ENCODE measurements around the gene TBC1D16.

TBC1D16 gene

DNA sequence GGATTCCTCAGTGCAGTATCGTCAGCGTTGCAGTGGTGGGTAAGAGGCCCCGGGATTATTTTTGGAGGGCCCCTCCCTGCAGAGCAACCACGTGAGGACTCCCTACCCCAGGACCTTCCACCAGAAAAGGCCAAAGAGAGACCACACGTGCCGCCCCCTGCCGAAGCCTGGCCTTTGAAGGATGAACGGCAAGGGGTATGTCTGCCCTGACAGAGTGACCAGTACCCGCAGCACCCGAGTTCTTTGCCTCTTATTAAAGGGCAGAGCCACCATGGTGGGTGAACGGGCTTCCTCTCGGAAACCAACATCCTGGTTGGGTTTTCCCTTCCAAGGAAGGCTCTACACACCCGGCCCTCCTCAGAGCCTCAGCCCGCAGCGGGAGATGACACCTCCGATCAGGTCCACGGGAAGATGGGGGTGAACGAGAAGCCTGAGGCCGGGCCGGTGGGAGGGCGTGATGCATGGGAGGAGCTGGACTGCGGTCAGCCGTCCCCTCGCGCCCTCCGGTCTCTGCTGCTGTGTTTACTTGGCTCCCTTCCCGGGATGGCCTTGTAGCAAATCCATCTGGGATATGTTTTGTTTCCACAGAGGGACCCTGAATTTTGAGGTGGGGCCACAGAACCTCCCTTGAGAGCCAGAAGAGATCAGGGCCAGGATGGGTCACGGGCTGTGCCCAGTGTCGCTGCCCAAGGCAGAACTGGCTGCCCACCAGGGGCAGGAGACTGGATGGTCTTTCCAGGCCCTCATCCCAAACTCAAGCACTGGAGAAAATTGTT lies 49.1 kb downstream of the TBC1D16 start:
- DNase-seq: no peak

DNA sequence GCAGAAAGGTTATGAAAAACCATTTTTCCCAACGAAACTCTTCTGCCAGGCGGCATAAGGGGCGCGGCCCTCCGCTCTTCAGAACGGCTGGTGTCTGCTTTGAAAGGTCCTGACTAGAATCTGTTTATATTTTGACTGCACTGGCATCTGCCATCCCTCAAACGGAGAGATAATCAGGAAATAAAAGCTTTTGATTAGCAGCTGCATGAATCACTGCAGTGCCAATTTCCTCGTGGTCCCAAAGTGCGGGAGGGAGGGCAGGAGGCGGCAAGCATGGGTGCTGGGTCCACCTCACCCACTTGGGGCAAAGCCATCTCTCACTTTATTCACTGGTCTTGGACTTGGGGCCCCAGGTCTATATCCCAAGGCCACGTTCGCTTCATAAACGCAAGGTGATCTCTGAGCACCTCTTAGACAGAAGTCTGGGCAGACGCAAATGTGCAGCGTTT lies 49.7 kb downstream of the TBC1D16 start:
- no peak for DNase-seq

DNA sequence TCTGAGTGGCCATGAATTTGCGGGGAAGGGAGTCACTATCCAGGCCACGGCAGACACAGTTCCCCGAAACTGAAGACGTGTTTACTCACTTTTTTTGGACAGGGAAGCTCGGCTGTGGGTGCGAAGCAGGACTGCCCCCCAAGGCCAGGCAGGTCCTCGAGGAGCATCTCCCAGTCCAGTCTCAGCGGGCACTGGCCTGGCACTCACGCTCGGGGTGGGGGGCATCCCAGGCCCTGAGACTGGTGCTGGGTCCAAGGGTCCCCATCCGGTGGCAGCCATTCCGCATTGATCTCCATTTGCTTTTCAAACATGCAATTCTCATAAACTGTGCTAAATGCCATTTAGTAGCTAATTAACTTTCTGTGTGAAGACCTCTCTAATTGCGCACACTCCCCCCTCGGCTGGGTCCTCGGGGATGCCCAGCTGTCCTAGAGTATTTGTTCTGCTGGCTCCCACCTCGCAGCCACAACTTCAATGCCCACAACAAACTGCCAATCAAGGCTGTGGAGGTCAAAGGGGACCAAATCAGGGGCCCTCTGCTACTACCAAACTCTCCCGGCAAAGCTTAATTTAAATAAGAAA lies 50.2 kb downstream of the TBC1D16 start:
- no peak for DNase-seq

DNA sequence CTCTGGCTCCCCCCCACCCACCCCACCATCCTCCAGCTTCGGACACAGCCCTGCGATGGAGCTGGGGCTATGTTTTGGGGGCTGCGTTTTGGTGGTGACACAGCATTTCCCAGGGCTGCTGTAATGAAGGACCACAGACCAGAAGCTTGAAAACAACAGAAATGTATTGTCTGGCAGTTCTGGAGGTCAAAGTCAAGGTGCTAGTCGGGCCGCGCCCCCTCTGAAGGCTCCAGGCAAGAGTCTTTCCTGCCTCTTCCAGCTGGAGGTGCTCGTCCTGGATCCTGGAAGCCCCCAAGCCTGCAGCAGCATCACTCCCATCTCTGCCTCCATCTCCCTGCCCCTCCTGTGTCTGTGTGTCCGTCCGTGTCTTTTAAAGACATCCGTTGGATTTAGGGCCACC lies 50.8 kb downstream of the TBC1D16 start:
- DNase-seq: no peak

DNA sequence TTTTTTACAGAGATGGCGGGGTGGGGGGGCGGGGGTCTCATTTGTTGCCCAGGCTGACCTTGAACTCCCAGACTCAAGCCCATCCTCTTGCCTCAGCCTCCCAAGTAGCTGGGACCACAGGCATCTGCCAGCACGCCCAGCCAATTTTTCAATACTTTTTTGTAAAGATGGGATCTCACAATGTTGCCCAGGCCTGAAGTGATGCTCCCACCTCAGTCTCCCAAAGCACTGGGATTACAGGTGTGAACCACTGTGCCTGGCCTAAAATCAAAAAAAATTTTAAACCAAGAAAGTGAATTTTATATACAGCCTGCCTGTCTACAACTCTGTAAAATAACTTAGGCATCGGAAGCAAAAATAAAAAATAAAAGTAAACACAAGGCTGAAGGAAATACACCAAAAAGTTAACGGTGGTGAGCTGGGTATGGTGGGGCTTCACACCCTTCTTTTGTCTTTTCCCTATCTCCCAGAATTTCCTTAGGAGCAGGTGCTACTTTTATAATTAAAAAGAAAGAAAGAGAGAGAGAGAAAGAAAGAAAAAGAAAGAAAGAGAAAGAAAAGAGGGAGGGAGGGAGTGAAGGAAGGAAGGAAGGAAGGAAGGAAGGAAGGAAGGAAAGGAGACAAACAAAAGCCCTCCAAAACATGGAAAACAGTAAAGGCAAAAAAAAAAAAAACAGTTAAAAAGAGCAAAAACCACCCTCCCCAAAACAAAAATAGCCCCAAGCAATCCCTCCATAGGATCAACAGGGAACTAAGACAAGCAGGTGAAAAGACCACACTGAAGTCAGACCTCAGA lies 51.4 kb downstream of the TBC1D16 start:
- DNase-seq: no peak

DNA sequence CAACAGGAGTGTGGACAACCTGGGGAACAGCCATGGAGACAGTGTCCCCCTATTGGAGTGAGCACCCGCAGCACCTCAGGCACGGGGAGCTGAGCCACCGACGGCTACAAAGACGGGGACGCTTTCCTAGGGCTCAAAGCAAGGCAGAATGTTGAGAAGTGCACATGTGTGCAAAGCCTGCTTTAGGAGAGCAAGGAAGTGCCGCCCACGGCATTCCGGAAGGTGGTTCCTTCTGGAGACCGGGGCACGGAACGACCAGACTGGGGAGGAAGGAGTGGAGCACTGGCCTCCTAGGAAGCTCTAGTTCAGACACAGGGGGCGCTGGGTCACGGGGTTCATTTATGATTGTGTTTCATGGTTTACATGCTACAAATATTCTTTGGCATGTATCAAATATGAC lies 52.2 kb downstream of the TBC1D16 start:
- no peak for DNase-seq

DNA sequence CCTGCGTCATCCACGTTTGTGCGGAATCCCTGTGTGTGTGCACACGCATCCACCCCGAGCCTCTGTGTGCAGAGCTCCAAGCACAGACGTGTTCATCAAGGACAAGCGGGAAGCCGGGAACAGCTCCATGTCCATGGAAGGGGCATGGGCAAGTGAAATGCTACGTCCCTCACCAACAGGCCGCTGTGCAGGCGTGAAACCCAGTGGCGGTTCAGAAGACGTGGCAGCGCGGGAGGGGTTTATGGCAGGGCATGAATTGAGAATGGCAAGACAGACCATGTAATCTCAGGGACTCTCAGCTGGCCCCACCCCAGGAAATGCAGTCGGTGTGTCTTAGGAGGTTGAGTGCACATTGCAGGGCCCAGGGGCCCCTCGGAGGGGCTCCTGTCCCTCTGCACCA lies 52.7 kb downstream of the TBC1D16 start:
- DNase-seq: no peak

DNA sequence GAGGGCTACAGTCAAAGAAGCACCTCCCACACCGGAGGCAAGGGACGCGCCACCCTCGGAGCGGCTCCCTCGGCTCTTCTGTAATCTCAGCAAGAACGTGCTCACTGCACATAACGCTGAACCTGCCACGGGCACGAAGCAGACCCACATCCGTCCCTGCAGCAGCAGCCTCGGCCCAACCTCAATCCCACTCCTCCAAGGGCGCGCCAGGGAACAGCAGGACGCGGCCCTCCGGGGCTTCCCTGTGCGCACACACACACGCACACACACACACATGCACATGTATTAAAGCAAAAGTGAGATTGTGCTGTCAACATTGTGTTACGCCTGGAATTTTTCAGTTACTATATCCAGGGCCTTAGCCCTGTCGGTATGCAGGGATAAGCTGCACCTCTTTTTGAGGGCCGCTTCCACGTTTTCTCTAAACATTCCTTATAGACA lies 54.0 kb downstream of the TBC1D16 start:
- no peak for DNase-seq

DNA sequence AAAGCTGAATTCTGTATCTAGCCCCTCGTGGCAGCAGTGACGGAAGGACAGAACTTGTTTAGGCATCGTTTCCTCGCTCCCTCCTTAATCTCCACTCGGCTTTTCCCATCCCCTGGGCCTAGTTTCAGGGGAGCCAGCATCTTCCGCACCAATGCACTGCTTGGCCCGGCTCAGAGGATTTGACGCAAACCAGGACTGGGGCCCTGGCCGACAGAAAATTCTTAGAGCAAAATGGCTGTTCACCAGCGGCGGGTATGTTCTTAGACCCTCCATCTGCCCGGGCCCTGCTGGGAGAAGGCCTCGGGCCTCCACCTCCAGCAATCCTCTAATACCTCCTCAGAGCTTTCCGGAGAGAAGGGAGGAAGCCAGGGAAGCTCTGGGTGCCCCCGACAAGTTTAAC lies 54.6 kb downstream of the TBC1D16 start:
- no peak for DNase-seq

DNA sequence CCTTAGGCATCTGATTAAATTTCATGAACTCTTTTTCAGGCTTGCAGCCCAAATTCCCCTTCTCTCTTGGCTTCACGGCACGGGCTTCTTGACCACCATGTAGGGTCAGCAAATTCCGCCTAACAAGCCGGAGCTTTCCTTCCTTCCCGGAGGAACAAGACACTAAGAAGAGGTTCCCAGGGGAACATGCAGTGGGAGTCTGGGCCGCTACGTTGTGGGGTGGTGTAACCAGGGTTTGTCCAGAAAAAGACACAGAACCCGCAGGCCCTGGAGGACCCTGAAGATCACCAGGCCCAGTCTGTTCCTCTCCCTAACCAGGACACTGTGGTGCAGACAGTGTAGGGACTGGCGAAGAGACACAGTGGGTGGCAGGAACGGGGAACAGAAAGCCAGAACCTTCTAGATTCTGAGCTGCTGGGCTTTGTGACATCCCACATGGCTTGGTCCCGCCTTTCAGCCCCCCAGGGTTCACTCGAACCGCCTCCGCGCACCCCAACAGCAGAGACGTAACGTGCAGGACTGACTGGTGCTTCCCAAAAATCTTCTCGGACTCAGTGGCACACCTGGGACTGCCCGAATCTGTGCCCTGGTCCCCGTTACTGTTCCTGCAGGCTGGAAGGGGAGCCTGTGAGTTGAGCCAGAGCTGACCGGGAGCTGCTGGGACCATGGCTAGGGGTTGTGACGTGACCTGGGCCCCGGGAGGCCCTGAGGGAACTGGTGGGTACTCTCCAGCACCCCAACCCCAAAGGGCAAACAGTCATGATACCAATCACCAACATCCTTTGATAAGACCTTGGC lies 55.2 kb downstream of the TBC1D16 start:
- no peak for DNase-seq

DNA sequence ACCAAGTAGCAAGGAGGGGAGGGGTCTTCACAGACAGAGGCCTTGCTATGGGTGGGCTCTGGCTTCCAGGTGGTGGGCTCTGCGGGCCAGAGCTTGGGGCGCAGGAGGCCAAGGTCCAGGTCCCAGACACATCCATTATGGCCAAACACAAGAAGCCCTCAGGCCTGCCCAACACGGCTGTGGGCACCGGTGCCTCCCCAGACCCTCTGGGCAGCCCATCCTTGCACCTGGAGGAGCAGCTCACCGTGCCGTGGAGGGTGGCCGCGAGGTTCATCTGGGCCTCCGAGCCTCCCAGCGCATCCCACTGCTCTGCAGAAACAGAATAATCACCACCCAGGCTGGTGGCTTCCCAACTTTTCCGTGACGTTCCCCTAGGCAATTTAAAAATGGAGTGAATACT lies 55.9 kb downstream of the TBC1D16 start:
- no peak for DNase-seq

DNA sequence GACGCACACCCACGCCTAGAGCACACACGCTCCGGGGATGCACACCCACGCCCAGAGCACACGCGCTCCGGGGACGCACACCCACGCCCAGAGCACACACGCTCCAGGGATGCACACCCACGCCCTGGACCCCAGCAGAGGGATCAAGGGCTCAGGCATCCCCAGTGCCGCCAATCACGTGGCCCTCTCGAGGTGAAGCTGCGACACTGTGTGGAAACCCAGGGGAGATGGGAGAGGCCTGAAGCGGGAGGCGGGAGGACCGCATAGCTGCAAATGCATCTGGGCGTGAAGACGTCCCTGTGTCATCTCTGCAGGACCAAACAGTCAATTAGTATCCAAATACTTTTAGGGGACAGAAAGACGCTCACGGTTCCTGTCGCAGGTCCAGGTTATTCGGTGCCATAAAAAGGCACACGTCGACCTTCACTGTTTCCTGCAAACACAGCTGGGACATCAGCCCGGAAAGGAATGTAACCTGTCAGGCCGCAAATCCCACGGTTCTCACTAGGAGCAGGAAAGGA lies 56.4 kb downstream of the TBC1D16 start:
- no peak for DNase-seq

DNA sequence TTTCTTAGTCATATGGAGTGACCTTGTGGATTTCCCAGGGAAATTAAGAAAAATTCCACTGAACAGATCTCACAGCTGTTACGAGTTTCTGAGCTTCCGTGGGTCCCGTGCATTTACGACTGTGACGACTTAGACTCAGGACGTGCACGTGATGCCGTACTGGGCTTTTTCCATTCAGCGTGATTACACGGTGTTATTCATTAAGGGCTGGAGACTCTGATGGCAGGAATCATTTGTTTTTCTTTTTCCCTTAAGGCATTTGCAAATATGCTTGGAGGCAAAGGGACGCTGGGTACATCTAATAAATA lies 57.2 kb downstream of the TBC1D16 start:
- DNase-seq: no peak

DNA sequence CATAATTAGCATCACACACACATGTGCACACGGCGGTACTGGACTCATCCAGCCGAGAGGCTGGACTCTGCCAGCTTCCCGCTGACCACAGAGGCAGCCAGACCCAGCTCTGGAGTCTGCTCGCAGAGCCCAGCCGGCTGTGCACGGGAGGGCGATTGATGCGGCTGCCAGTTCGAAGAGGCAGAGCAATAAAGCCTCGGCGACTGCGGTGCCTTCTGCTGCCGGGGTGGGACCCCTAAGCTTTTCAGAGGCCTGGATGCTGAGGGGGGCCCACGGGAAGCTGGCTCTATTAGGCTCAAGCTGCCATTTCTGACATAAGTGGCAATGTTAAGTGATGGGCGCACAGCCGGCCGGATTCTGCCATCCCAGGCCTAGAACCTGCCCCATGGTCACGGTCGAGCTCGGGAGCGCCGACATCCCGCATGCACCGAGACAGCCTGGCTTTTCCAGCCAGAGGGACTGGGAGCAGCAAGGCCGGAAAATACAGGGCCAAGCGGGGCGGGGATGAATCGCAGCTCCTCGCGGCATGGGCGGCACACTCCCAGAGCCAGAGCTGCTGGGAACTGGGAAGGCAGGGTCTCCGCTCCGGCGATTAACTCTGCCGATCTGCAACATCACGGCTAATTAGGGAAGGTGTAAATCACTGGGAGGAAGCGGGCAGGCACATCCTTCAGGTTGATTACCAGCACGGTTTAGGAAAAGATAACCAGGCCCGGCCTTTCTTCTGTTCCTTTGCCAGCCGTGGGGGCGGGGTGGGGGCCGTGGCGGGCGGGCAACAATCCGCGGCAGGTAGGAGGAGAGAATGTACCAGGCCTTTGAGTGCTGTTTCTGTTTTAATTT lies 57.7 kb downstream of the TBC1D16 start:
- no peak for DNase-seq

DNA sequence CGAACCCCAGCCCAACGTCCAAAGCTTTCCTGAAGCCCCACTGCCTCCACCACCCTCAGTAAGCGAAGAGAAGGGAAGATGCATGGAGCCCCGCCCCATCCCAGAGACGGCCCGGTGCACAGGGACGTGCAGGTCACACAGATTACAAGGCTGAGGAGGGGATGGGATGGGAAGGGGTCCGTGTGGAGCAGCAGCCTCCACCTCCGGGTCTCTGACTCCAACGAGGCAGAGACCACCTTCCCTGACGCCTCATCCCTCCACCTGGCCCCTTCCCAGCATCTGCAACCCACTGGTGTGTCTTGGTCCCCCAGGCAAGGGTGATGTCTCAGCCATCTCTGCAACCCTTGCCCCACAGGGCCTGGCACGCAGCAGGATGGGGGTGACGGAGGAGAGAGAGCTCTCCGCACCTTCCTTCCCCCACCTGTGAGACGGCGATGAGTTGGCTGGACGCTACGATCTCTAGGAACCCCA lies 58.5 kb downstream of the TBC1D16 start:
- no peak for DNase-seq

DNA sequence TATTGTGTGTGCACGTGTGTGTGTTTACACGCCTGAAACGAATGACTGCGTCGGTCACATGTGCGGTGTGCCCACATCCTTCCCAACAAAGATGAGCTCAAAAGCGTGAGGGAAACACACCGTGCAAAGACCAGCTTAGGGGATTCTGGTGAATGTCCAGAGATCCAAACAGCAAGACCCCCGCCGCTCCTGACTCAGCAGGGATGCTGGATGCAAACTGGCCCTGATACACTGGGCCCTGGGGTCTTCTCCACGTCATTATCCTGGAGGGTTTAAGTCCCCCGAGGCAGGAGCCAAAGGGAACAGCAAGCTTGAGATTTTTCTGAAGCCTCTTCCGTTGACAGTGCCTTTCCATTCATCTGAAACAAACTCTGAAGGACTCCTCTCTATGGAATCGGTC lies 59.2 kb downstream of the TBC1D16 start:
- DNase-seq: no peak

DNA sequence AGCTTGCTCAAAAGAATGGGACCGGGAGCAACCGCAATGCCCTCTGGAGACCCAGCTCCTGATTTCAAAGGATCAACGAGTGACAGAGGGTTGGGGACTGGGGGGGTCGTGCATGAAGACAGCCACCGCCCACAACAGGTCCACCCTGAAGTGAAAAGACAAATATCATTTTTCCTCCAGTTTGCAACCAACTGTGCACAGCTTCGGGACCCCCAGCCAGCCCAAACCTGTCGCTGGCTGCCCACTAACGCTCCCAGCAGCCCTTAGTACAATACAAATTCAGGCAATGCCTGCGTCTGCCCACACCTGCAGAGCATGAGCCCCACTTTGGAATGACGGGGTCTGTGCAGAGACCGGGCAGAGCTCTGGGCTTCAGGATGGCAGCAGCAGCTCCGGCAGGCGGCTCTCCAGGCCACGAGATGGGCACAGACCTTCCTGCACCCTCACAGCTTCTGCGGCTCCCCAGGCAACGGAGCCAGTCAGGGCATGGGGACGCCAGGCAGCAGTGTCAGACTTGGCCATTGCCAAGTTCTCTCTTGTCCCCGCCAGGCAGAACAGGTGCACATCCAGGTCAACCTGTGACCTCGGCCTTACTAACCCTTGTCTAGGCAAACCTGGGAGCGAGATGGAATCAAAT lies 60.1 kb downstream of the TBC1D16 start:
- DNase-seq: no peak

DNA sequence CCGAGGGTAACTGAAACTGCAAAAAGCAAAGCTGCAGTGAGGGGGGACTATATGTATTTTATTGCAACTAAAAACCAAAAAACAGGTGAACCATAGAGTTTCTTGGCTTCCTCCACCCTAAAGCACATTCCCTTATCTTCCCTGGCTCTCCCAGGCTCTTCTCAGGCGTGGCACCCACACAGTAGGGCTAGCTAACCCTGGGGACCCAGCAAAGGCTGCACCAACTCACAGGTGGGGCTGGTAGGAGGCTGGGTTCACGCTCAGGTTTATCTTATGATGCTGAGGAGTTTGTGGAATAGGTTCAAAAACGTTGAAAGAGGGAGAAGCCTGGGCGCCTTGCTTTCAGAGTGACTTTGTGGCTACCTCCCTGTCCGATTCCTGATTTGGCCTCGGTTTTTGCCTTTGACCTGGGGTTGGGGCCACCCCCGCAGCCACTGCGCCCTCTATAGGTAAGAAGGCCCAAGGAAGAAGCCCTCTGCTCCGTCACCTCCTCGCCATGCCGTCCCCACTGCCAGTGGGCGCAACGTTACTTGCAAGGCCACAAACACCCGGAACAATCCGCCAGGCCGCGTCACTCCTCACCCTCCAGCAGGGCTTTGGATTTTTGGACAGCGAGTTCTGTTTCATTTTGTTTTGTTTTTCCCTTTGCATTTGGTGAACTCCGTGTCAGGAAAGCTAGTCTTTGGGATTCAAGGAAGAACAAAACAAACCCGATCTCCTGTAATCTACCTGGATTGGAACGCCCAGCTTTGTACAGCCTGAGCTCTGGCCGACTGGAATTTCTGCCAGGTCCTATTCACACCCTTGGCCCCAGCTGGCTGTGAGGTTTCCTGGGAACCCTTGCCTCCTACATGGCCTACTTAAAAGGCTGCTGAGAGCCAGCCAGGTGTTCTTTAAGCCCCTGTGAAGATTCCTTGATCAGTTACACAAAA lies 60.8 kb downstream of the TBC1D16 start:
- DNase-seq: no peak

DNA sequence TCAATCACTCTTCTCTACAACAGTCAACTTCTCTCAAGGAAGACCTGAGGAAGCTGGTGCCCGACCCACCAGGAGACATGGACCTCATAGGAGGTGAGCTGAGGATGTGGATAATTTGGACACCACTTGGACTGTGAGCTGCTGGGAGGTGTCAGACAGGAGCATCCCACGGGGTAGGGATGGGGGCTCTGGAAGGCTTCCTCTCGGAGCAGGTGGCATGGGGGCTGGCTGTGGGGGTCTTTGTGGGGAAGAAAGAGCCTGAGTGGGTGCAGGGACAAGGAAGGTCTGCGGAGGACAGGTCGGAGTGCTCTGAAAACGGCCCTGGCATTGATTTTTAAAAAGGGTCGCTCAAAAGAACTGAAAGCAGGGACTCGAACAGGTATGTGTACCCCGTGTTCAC lies 64.0 kb downstream of the TBC1D16 start:
- no peak for DNase-seq

DNA sequence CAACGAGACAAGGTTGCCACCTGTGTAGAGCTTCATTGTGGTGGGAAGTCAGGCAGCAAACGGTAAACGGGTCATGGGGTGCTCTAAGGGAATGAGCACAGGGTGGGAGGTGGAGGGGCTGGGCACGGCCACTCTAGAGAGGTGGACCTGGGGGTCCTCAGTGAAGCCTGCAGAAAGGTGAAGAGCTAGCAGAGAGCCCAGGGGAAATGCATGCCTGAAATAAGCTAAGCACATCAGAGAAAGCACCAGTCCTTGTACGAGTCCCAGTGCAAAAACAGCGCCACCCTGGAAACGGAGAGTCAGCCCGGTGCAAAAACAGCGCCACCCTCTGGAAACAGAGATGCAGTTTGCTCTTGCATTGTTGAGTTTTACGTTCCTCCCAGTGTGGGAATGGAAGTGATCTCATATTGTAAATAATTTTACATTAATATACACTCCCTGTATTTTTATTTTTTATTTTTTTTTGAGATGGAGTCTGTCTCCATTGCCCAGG lies 65.0 kb downstream of the TBC1D16 start:
- DNase-seq: peak; percentile 74
